GM19193 (cell line): ENCODE measurements around the gene KRTAP10-1.
"Not testable (repeated sequence)": the region's sequence is repeated elsewhere in the genome, so short reads cannot be mapped to it uniquely, and the experiment has no call there.

Experiments used
- POLR2A ChIP-seq: IDR thresholded peaks from 4 replicates; pipeline ENCODE4 v1.6.1; 2011; ENCODE audit not compliant: insufficient read depth, insufficient read length; ENCODE audit errors: extremely low read depth

KRTAP10-1 gene, protein sequence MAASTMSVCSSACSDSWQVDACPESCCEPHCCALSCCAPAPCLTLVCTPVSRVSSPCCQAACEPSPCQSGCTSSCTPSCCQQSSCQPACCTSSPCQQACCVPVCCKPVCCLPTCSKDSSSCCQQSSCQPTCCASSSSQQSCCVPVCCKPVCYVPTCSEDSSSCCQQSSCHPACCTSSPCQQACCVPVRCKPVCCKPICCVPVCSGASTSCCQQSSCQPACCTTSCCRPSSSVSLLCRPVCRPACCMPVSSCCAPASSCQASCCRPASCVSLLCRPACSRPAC

GRCh38 chr21:44539991-44540666, at the start of gene KRTAP10-1:
Gene KRTAP10-1 (minus strand): TSS chr21:44540195. CDS start chr21:44540150, 45 bp downstream.
- TF ChIP-seq POLR2A: no peak

DNA sequence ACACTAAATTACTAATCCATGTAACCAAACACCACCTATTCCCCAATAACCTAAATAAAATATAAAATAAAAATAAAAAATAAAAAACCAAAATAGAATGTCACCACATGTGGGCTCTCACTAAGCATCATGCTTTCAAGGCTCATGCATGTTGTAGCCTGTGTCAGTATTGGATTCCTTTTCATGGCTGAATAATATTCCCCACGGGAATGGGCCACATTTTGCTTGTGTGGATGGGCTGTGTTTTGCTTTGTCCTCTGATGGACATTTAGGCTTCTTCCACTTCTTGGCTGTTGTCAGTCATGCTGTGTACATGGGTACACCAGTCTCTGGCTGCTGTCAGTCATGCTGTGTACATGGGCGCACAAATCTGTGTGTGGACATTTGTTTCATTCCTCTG, 49.1 kb upstream of the KRTAP10-1 start:
- TF ChIP-seq POLR2A: no peak

DNA sequence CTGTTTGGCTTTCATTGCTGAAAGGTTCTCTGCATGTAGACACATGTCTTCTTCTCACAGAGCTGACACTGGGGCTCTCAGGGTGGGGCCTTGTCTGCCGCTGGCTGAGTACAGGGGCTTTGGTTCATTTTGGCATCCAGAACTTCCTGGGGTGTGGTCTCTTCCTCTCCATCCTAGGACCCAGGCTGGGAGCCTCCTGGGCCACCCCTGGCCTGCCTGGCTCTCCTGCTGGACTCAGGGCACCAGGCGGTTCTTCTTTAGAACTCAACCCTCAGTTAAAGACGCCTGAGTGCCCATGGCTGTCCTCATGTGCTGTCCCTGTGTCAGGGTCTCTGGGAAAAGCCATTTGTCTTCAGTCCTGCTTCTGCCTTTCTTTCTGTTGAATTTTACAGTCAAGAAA, 45.9 kb upstream of the KRTAP10-1 start:
- no peak for TF ChIP-seq POLR2A

- no peak for TF ChIP-seq POLR2A
These were observed 43.8 kb upstream of the KRTAP10-1 start for GRCh38 chr21:44583800-44584147.

DNA sequence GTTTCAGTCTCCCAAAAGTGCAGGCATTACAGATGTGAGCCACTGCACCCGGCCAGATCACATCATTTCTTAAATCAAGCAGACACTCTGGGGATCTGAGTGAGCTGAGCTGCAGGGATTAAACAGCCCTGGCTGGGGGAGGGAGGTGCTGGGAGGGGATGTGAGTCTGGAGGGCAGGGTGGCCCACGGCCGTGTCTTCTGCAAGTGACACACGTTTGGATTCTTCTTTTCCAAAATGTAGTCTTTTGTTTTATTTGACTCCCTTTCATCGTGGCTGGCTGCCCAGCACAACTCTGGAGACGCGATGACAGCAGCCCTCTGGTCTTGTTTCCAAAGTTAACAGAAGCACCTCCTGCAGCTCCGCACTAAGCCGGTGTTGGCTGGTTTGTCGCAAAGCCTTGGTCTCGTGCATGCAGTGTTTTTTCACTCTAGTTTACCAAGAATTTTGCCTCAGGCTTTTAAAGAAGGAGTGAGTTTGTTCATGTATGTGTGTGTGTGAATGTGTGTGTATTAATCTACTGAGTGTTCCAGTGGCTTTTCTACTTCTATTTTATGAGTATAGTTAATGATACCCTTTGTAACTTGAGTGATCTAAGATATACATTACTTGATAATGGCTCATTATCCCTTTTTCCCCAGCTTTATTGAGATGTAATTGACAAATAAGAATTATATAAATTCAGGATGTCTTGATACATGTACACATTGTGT, 43.2 kb upstream of the KRTAP10-1 start:
- TF ChIP-seq POLR2A: no peak

- no peak for TF ChIP-seq POLR2A
These were observed 42.1 kb upstream of the KRTAP10-1 start for GRCh38 chr21:44582055-44582454.

GRCh38 chr21:44581158-44581557, 41.2 kb upstream of the KRTAP10-1 start:
- TF ChIP-seq POLR2A: no peak

DNA sequence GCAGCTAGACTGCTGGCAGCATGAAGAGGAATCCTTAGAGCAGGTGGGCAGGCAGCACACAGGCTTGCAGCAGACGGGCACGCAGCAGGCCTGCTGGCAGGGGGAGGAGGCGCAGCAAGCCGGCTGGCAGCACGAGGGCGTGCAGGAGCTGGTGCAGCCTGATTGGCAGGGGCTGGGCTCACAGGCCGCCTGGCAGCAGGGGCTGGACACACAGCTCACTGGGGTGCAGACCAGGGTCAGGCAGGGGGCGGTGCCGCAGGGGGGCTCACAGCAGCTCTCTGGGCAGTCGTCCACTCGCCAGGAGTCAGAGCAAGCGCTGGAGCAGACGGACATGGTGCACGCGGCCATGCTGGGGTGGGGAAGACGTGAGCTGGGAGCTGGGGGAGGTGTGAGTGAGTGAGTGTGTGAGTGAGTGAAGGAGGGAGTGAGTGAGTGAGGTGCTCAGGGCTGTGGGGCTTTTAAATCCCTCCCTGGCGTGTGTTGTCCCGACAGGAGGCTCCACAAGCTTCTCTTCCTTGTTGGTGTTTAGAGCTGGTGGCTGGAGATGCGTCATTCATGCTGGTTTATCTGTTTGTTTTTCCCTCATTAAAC, 40.3 kb upstream of the KRTAP10-1 start, which contains the start of gene KRTAP10-5:
TSS of gene KRTAP10-5 (minus strand) at position 374 of the 591 bp plus-strand sequence. CDS start at position 348, 26 bp downstream.
- not testable (repeated sequence) for TF ChIP-seq POLR2A

DNA sequence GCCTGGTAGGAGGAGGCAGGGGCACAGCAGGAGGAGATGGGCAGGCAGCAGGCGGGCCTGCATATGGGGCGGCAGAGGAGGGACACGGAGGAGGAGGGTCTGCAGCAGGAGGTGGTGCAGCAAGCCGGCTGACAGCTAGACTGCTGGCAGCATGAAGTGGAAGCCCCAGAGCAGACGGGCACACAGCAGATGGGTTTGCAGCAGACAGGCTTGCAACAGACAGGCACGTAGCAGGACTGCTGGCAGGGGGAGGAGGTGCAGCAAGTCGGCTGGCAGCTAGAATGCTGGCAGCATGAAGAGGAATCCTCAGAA, 39.8 kb upstream of the KRTAP10-1 start:
- no peak for TF ChIP-seq POLR2A

- TF ChIP-seq POLR2A: no peak
These were observed 39.2 kb upstream of the KRTAP10-1 start for GRCh38 chr21:44579056-44579832.

DNA sequence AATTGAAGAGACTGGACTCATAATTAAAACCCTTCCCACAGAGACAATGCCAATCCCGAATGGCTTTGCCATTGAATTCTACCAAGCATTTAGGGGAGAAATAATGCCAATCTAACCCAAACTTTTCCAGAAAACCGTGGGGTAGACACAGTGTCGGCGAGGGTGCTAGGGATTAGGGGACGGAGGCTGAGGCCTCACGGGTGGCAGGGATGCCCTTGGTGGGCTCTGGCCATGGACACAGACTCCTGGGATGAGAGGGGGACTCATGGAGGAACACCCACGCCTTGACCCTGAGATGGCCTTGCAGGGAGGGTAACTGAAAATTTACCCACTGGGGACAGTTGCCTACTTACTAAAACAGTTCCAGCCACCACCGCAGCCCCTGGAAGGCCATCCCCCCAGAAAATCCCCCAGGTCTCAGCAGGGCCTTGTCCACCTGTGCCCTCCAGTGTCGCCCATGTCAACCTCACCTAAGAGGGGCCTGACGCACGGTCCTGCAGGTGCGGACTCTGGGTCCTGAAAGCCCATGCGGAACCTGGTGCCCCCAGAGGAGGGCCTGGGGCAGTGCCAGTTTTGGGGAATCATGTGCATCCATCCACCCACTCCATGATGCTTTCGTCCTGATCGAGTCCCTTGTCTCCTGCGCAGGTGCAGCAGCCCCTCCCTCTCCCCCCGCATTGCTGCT, 38.5 kb upstream of the KRTAP10-1 start:
- TF ChIP-seq POLR2A: no peak

GRCh38 chr21:44576025-44576420, 36.0 kb upstream of the KRTAP10-1 start:
- TF ChIP-seq POLR2A: no peak

GRCh38 chr21:44575307-44576024, 35.5 kb upstream of the KRTAP10-1 start:
- TF ChIP-seq POLR2A: no peak
